GM12878 (cell line): ENCODE measurements around the gene TTLL3. TPM values are rescaled to one million over a fixed set of nuclear protein-coding genes. Genes with fewer than 3 reads are reported as not detected.

Source experiments
- ATAC-seq: fragments of 200-7000 bp; cut with Tn5 transposase; 3 replicates; pipeline ENCODE4 v1.9.1; 2020; ENCODE audit warnings: mild to moderate bottlenecking, moderate library complexity
- BruUV-seq: library from RNA; stranded (reverse); fragments of 400-500 nt; replicated peaks from 2 replicates; lab custom pipeline; 2021; lab: Mats Ljungman, UMichigan
- CTCF ChIA-PET: fragments of 300-600 bp; sonication (Branson Sonifier 250); formaldehyde crosslinking; extraction: SDS; loops from one replicate; lab custom pipeline; 2021; ENCODE audit warnings: inconsistent platforms; lab: Yijun Ruan, JAX
- POLR2A ChIA-PET: fragments of 350-600 bp; formaldehyde crosslinking; extraction: SDS; loops from one replicate; lab custom pipeline; 2021; ENCODE audit warnings: inconsistent platforms; lab: Charles Lee
- RAD21 ChIA-PET: fragments of 300-600 bp; sonication (Branson Sonifier 250); formaldehyde crosslinking; loops from one replicate; lab custom pipeline; 2023; ENCODE audit warnings: antibody characterized with exemption; ENCODE audit not compliant: unreplicated experiment; lab: Charles Lee
- SMC1A ChIA-PET: fragments of 300-600 bp; sonication (Branson Sonifier 250); formaldehyde crosslinking; loops from one replicate; lab custom pipeline; 2023; ENCODE audit not compliant: unreplicated experiment, uncharacterized antibody; lab: Charles Lee
- DNase-seq: peaks from one replicate; pipeline ENCODE4 v3.0.0-alpha.2; 2011; ENCODE audit warnings: low read depth, low spot score
- FAIRE-seq: peaks from 3 replicates; lab custom pipeline; 2011; peaks lifted over from hg19 to GRCh38; lab: Jason Lieb, UNC
- H2AFZ ChIP-seq: 2 replicates; pipeline ENCODE4 v1.6.0; 2011; ENCODE audit warnings: low read depth, low read length, control low read depth; ENCODE audit not compliant: control insufficient read depth
- H3K27ac ChIP-seq: 2 replicates; pipeline ENCODE4 v1.5.1; 2011; ENCODE audit warnings: control low read depth; ENCODE audit not compliant: control insufficient read depth, insufficient read depth
- H3K27me3 ChIP-seq, 2 experiments: replicated peaks in 1 of 2; 2 replicates each; pipeline versions ENCODE4 v1.6.0 to v1.6.1; 2011; ENCODE audit warnings: low read length in 1 of 2; ENCODE audit not compliant: control insufficient read depth in 2 of 2, insufficient read depth in 2 of 2
- H3K36me3 ChIP-seq, 2 experiments: 2 replicates each; pipeline ENCODE4 v1.5.1; 2011; ENCODE audit warnings: low read length in 1 of 2; ENCODE audit not compliant: control insufficient read depth in 2 of 2, insufficient read depth in 2 of 2
- H3K4me1 ChIP-seq: 2 replicates; pipeline ENCODE4 v1.6.1; 2011; ENCODE audit warnings: mild to moderate bottlenecking, low read length, moderate library complexity, mixed read lengths; ENCODE audit not compliant: control insufficient read depth, insufficient read depth
- H3K4me2 ChIP-seq: 2 replicates; pipeline ENCODE4 v1.6.0; 2011; ENCODE audit warnings: control low read depth; ENCODE audit not compliant: control insufficient read depth, insufficient read depth
- H3K4me3 ChIP-seq: fragments of 200-600 bp; sonication (generic); 2 replicates; pipeline ENCODE4 v1.5.1; 2016
- H3K79me2 ChIP-seq: 2 replicates; pipeline ENCODE4 v1.6.0; 2011; ENCODE audit warnings: low read length; ENCODE audit not compliant: control insufficient read depth, insufficient read depth
- H3K9ac ChIP-seq: 2 replicates; pipeline ENCODE4 v1.8.0; 2011; ENCODE audit warnings: low read length, control low read depth, mixed read lengths; ENCODE audit not compliant: control insufficient read depth, insufficient read depth
- H3K9me3 ChIP-seq: replicated peaks from 3 replicates; pipeline ENCODE4 v1.5.1; 2011; ENCODE audit warnings: mild to moderate bottlenecking, low read length; ENCODE audit not compliant: control insufficient read depth, insufficient read depth
- H4K20me1 ChIP-seq: 2 replicates; pipeline ENCODE4 v1.6.0; 2011; ENCODE audit not compliant: control insufficient read depth, insufficient read depth
- BCL11A ChIP-seq: IDR thresholded peaks from 2 replicates; pipeline ENCODE4 v1.6.1; 2011; ENCODE audit warnings: low read depth, low read length
- MTA3 ChIP-seq: IDR thresholded peaks from 2 replicates; pipeline ENCODE4 v1.6.1; 2012; ENCODE audit warnings: low read length, inconsistent platforms, borderline replicate concordance
- NFXL1 ChIP-seq: fragments of 450-650 bp; IDR thresholded peaks from 2 replicates; pipeline ENCODE4 v1.6.1; 2017; ENCODE audit warnings: antibody characterized with exemption, mild to moderate bottlenecking, borderline replicate concordance
- NR2C2 ChIP-seq: IDR thresholded peaks from 2 replicates; pipeline ENCODE4 v1.6.1; 2011; ENCODE audit warnings: borderline replicate concordance, low read depth; ENCODE audit not compliant: control insufficient read depth, insufficient read length
- RELA ChIP-seq: fragments of 450-650 bp; IDR thresholded peaks from 2 replicates; pipeline ENCODE4 v1.8.0; 2014; ENCODE audit warnings: borderline replicate concordance; ENCODE audit not compliant: partially characterized antibody
- SREBF1 ChIP-seq: IDR thresholded peaks from 2 replicates; pipeline ENCODE4 v1.6.1; 2012; ENCODE audit warnings: mild to moderate bottlenecking, low read length
- ZNF622 ChIP-seq: fragments of 450-650 bp; IDR thresholded peaks from 2 replicates; pipeline ENCODE4 v1.6.1; 2017; ENCODE audit warnings: mild to moderate bottlenecking, inconsistent platforms
- ZNF687 ChIP-seq: fragments of 450-650 bp; IDR thresholded peaks from 2 replicates; pipeline ENCODE4 v1.6.1; 2017; ENCODE audit warnings: mild to moderate bottlenecking, moderate library complexity
- WGBS: methylation state at CpG from one replicate; pipeline ENCODE4 v1.1.6; 2016; ENCODE audit warnings: low lambda C conversion rate; ENCODE audit not compliant: insufficient replicate concordance, insufficient coverage; ENCODE audit errors: missing lambda C conversion rate; 5-methylcytosine and 5-hydroxymethylcytosine counted together
- in situ Hi-C: fragments of 300-500 bp; cut with MboI; formaldehyde crosslinking; loops from 9 replicates; pipeline ENCODE4 v1.14.3; 2018; ENCODE audit warnings: mixed read lengths
- intact Hi-C: fragments of 100-400 bp; cut with micrococcal nuclease; formaldehyde crosslinking; loops from one replicate; pipeline ENCODE4 v1.14.2; 2022; ENCODE audit not compliant: unreplicated experiment
- polyA plus RNA-seq, 11 experiments: library from polyadenylated mRNA; depleted of rRNA in 4 of 11; unstranded in 6 of 11; stranded (reverse) in 5 of 11; fragments of >200 nt; fragmentation: Nextera tagmentation in 4 of 11; fragmentation: Illumina TruSeq in 1 of 11; extraction: Ambion mirVana in 4 of 11; extraction: Trizol in 1 of 11; gene quantifications; 1 replicate in 1 of 11; 2 replicates in 10 of 11; pipeline versions ENCODE4 v1.2.1 to v1.2.3, GENCODE V29; 2011 to 2016; ENCODE audit warnings: inconsistent platforms in 2 of 11, missing spikeins in 2 of 11, low read depth in 1 of 11
- total RNA-seq, 4 experiments: library from RNA; depleted of rRNA in 3 of 4; stranded (reverse); fragments of >200 nt in 3 of 4; fragmentation: Illumina TruSeq in 1 of 4; extraction: Trizol in 1 of 4; gene quantifications; 2 replicates each; pipeline versions ENCODE4 v1.2.1 to v1.2.3, GENCODE V29; 2013 to 2021

TTLL3 gene
- total and polyA plus RNA-seq, 10 of the 15 experiments (the other 5 are each of a cell fraction or from before 2014, with no cell fraction given), result 4.2 to 51.3 (median 18.9) TPM

GRCh38 chr3:9879830-9880549, 69.9 kb downstream of the TTLL3 start, which contains the start of gene CIDEC:
TSS of gene CIDEC (minus strand) at chr3:9880253. CDS start at chr3:9878486, 1,767 bp downstream.
- POLR2A ChIA-PET, result interaction anchor here (0.6 to 3.5 kb wide), 4 partner anchors 10 to 53 kb away, joined by 3 to 35 read pairs (median 8); partner anchors contain the start of genes CRELD1, IL17RE and JAGN1
- WGBS, result 56% methylated on average over 6 of the region's 7 CpGs
- Histone ChIP-seq H3K9ac (no peak within 1 kb of the TSS), H3K36me3 (no peaks in the 10 kb centered on the region), H4K20me1 (no peaks in the 10 kb centered on the region), H3K9me3 (no peaks in the 10 kb centered on the region), H3K79me2 (no peaks in the 10 kb centered on the region), H3K27me3 (no peaks in the 10 kb centered on the region), H3K4me3 (no peak within 1 kb of the TSS), H3K4me1 (peaks cover 5% of the 10 kb centered on the region), H3K4me2 (no peak within 1 kb of the TSS; the same call in 1 of the 2 replicates), H3K27ac (no peak within 1 kb of the TSS), H2AFZ (peak within 1 kb of the TSS; percentile 26)
- no TSS peak for BruUV-seq
- FAIRE-seq (no peak), ATAC-seq (peak; percentile 80), DNase-seq (no peak)
- CTCF ChIA-PET, result interaction anchor here (1.2 to 2.5 kb wide), 7 partner anchors 10 to 152 kb away, joined by 3 to 9 read pairs (median 5); partner anchors contain the start of genes CRELD1 and JAGN1
- RAD21 ChIA-PET, result interaction anchor here (0.6 to 1.1 kb wide), 6 partner anchors 10 to 343 kb away, joined by 3 to 6 read pairs (median 4); partner anchors contain the start of gene JAGN1
- in situ Hi-C loops, result no loop called here
- SMC1A ChIA-PET, result interaction anchor here (0.5 to 1.7 kb wide), 4 partner anchors 11 to 70 kb away, joined by 3 to 8 read pairs (median 4); partner anchors contain the start of gene JAGN1
- TF ChIP-seq NR2C2 (no peak), NFXL1 (no peak), ZNF622 (no peak), ZNF687 (peak; percentile 46; the same call in 1 of the 2 replicates), SREBF1 (no peak), MTA3 (no peak), BCL11A (no peak), RELA (peak; percentile 51)
- intact Hi-C loops, result no loop called here
